ENCODE data around the gene KCP.

Gene KCP

DNA sequence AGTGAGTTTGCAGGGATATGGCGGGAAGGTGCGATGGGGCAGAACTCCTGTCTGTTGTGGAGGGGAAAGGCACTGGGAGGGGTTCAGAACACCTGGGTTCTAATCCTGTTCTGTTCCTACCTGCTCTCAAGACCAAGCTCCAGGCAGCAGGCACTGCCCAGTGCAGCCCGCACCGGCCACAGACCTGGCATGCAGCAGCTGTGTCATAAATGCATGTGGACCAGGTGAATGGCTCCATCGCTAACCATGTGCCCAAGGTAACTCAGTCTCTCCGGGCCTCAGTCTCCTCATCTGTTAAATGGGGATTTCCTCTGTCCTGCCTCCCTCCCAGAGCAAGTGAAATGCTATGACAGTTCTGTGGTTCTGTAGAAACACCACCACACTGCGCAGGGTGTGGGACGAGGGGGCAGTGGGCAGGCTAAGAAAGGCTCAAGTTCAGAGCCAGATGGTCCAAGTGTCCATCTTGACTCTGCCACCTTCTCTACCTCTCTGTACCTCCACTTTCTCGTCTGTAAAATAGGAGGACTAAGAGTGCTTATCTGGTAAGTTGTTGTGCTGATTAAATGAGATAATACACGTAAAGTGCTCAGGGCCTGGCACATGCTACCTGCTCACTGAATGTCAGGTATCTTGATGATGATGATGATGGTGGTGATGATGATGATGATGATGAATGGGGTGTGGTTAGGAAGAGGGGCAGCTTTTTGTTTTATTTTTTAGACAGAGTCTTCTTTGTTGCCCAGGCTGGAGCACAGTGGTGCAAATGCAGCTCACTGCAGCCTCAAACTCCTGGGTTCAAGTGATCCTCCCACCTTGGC lies 24.9 kb downstream of the KCP start:
- DNase-seq = no peak

DNA sequence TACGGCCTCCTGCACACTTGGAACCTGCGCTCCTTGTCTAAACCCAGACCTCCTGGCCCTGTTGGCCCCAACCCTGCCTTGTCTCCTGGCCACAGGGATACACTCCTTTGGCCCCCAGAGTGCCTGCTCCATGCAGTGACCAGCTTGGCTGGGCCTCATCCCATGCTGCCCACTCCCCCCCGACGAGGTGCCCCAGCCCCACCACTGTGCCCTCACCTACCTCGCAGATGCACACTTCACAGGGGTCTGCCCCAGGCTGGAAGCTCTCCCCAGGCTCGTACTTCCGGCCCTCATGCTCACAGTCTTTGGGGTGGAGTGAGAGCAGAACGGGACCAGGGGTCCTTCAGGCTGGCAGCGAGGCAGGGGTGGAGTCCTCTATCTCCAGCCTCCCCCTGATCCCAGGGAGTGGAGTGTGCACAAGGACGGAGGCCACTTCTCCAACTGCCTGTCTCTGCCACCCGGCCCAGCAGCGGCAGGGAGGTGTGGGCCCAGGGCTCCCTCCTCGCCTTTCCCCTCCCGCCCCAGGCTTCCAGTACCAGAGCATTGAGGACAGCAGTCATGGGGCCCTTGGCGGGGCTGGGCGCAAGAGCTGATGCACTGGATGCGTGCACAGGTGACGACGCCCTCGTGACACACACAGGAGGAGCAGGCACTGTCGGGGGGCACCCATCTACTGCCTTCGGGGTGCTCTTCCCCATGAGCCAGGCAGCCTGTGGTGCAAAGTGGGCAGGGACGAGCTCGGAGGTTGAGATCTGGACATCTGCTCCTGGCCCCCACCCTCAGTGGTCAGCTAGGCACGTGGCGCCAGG lies 25.7 kb downstream of the KCP start:
- no peak for DNase-seq

- DNase-seq = peak; percentile 90
These were observed 26.7 kb downstream of the KCP start for GRCh38 chr7:128883622-128884448.

GRCh38 chr7:128882134-128882533 lies 28.4 kb downstream of the KCP start:
- DNase-seq = no peak

- DNase-seq = no peak
These were observed 28.9 kb downstream of the KCP start for GRCh38 chr7:128881458-128882125.

DNA sequence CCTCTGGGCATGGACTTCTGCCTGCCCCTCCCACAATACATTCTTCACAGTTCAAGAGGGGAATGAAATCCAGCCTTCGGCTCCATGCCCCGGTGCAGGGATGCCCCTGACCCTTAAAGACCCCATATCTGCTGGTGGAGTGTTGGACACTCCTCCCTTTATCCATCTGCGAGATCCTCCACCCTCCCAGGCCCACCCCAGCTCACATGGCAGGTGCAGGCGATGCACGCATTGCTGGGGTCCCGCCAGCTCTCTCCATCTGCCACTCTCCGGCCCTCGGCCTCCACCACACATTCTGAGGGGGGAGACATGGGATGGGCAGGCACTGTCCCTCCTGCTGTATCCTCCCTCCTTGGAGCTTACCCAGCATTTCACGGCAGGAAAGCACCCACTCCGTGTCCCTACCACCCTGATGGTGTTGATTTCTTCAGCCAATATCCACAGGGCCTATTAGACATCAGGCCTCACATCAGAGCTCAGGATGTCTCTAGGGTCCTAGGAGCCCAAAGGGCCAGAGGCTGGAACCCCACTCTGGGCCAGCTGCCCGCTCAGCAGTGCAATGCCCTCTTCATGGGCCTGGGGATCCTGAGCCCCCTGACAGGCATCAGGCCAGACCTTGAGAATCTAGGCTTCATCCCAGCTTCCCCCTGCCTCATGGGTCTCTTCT lies 29.6 kb downstream of the KCP start:
- DNase-seq = no peak

DNA sequence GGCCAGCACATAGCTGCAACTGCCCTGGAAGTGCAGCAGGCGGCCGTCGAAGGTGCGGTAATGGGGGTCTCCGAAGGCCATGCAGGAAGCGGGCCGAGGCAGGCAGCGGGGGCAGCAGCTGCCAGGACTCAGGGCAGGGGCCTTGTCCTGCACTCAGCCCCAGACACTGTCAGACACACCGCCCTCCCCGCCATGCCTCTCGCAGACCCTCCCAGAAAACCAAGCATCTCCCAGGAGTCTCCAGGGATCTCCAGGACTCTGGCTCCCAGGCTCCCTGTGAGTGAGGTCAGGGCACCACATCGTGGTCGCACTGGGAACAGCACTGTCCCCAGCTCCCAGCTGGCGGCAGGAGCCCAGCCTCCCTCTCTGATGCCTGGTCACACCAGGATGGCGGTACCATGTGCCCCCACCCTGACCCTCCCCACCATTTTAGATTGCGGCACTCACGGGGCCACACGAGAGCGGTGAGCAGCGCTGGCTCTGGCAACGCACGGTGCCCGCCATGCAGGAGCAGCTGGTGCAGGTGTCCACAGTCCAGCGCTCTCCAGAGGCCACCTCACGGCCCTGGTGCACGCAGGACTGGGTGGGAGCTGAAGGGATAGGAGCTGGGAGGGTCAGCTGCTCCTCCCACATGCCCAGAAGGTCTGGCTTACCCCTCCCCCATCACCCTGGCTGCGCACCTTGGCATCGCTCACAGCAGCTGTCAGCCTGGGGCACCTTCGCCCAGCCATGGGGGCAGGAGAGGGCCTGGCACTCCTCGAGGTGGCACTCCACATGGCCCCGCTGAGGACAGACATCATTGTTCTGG lies 30.4 kb downstream of the KCP start:
- DNase-seq = peak; percentile 59

GRCh38 chr7:128879461-128879938 lies 31.0 kb downstream of the KCP start:
- no peak for DNase-seq

DNA sequence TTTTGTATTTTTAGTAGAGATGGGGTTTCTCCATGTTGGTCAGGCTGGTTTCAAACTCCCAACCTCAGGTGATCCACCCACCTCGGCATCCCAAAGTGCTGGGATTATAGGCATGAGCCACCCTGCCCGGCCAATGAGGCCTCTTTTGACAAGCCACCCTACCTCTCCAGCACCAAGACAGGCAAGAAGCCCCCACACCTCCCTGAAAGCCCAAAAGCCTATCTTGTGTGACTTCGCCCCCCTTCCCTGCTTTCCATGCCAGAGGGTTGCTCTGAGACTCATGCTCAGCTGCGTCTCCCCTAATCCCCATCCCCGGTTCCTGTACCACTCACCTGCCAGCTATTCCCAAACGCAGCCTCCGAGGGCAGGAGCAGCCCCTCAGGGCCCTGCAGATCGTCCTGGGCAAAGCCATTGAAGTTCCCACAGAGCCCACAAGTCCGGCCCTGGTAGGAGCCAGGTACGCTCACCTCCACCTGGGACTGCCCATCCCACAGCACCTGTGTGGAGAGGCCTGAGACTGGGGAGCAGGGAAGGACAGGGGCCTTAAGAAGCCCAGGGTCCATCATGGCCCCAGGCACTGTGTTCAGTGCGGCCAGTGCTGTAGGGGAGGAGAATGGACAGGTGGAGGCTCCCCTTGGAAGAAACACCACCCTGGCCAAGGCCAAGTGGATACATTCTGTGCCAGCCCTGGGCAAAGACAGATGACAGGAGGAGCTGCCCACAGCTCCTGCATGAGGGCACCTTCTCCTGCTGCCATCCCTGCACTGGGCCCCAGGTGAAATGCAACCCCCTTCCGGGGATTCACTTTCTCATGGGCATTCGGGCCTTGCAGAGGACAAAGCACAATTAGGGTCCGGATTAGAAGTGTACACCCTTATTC lies 32.0 kb downstream of the KCP start:
- DNase-seq = no peak

GRCh38 chr7:128877756-128878120 lies 32.8 kb downstream of the KCP start:
- DNase-seq = no peak

- no peak for DNase-seq
These were observed 33.3 kb downstream of the KCP start for GRCh38 chr7:128876978-128877755.

- DNase-seq = no peak
These were observed 33.9 kb downstream of the KCP start for GRCh38 chr7:128876586-128876977.

GRCh38 chr7:128876127-128876526 lies 34.4 kb downstream of the KCP start:
- DNase-seq = no peak

GRCh38 chr7:128875523-128875948 lies 35.0 kb downstream of the KCP start:
- DNase-seq = no peak

- DNase-seq = no peak
These were observed 36.1 kb downstream of the KCP start for GRCh38 chr7:128874140-128875031.

- no peak for DNase-seq
These were observed 37.3 kb downstream of the KCP start for GRCh38 chr7:128873234-128873633.

DNA sequence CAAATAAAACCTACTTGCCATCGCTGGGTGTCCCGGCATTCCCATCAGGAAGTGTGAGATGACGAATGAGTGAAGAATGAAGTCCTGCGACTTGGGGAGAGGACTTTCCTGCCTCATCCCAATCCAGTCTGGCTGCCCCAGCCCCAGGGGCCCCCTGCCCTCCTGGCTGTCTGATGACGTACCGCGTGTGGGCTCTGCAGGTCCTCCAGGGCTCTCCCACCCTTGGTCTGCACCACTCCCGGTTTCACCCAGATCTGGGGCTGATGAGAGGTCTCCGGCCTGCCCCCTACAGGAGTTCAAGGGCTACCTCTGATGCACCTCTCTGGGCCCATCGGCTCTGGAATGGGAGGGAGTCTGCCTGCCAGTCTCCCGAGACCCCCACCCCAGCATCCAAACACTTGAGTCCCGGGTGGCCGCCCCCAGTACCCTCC lies 38.1 kb downstream of the KCP start:
- no peak for DNase-seq

- no peak for DNase-seq
These were observed 39.5 kb downstream of the KCP start for GRCh38 chr7:128871050-128871449.
